ENCODE data around the gene RSBN1L. TPM values are rescaled to one million over a fixed set of nuclear protein-coding genes. Genes with fewer than 3 reads are reported as not detected.

The RSBN1L gene
- total and polyA plus RNA-seq, 2 donors (not counting 1 experiment from before 2014, with no cell fraction given) = 12.0 to 19.7 TPM

GRCh38 chr7:77687747-77688144 lies 8.5 kb upstream of the RSBN1L start:
- Histone ChIP-seq H4K20me1 (ENCODE audit: control insufficient read depth, extremely low read depth, insufficient read depth, low read length) (no peaks in the 10 kb centered on the region), H2AFZ (ENCODE audit: low read length) (no peak overlapping the region), H3K4me3 (replicated peaks in 1 of 4; ENCODE audit: control extremely low read depth in 1 of 4, insufficient read depth in 1 of 4, low read depth in 3 of 4, low read length in 4 of 4) (no peak overlapping the region), H3K9ac (ENCODE audit: insufficient read depth, low read length) (no peak overlapping the region), H3K79me2 (ENCODE audit: control insufficient read depth, insufficient read depth, low read length) (peaks cover 16% of the 10 kb centered on the region), H3K36me3 (ENCODE audit: control insufficient read depth, insufficient read depth, low read length) (no peaks in the 10 kb centered on the region), H3K4me2 (ENCODE audit: extremely low read depth, insufficient read depth, low read length) (no peak overlapping the region), H3K9me3 (ENCODE audit: control insufficient read depth, insufficient read depth, low read depth, low read length) (no peaks in the 10 kb centered on the region), H3K27ac (ENCODE audit: insufficient read depth, low read length) (no peak overlapping the region), H3K4me1 (ENCODE audit: control insufficient read depth, extremely low read depth, insufficient read depth, low read length) (no peaks in the 10 kb centered on the region), H3K27me3 (ENCODE audit: control insufficient read depth, insufficient read depth, low read length) (no peaks in the 10 kb centered on the region)
- DNase-seq (ENCODE audit: low read depth in 2 of 2) = no peak
- TF ChIP-seq EZH2 (IDR thresholded peaks at IDR 0.05; ENCODE audit: low read length, missing control alignments) = no peak
- TF ChIP-seq, protein P1, sequence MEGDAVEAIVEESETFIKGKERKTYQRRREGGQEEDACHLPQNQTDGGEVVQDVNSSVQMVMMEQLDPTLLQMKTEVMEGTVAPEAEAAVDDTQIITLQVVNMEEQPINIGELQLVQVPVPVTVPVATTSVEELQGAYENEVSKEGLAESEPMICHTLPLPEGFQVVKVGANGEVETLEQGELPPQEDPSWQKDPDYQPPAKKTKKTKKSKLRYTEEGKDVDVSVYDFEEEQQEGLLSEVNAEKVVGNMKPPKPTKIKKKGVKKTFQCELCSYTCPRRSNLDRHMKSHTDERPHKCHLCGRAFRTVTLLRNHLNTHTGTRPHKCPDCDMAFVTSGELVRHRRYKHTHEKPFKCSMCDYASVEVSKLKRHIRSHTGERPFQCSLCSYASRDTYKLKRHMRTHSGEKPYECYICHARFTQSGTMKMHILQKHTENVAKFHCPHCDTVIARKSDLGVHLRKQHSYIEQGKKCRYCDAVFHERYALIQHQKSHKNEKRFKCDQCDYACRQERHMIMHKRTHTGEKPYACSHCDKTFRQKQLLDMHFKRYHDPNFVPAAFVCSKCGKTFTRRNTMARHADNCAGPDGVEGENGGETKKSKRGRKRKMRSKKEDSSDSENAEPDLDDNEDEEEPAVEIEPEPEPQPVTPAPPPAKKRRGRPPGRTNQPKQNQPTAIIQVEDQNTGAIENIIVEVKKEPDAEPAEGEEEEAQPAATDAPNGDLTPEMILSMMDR (conservative IDR thresholded peaks at IDR 0.05 in 1 of 2, IDR thresholded peaks at IDR 0.05 in 1 of 2; ENCODE audit: low read depth in 1 of 2, low read length in 2 of 2) = no peak

GRCh38 chr7:77690289-77690688 lies 6.0 kb upstream of the RSBN1L start:
- H4K20me1 ChIP-seq (ENCODE audit: control insufficient read depth, extremely low read depth, insufficient read depth, low read length) = no peaks in the 10 kb centered on the region

GRCh38 chr7:77691892-77692491 lies 4.3 kb upstream of the RSBN1L start:
- Histone ChIP-seq H3K36me3 (ENCODE audit: control insufficient read depth, insufficient read depth, low read length) (no peaks in the 10 kb centered on the region), H3K4me2 (ENCODE audit: extremely low read depth, insufficient read depth, low read length) (no peak overlapping the region), H3K27ac (ENCODE audit: insufficient read depth, low read length) (no peak overlapping the region), H3K79me2 (ENCODE audit: control insufficient read depth, insufficient read depth, low read length) (peaks cover 32% of the 10 kb centered on the region), H3K27me3 (ENCODE audit: control insufficient read depth, insufficient read depth, low read length) (no peaks in the 10 kb centered on the region), H3K9ac (ENCODE audit: insufficient read depth, low read length) (no peak overlapping the region), H3K4me3 (replicated peaks in 1 of 4; ENCODE audit: control extremely low read depth in 1 of 4, insufficient read depth in 1 of 4, low read depth in 3 of 4, low read length in 4 of 4) (no peak overlapping the region), H2AFZ (ENCODE audit: low read length) (no peak overlapping the region), H3K9me3 (ENCODE audit: control insufficient read depth, insufficient read depth, low read depth, low read length) (no peaks in the 10 kb centered on the region), H4K20me1 (ENCODE audit: control insufficient read depth, extremely low read depth, insufficient read depth, low read length) (no peaks in the 10 kb centered on the region), H3K4me1 (ENCODE audit: control insufficient read depth, extremely low read depth, insufficient read depth, low read length) (no peaks in the 10 kb centered on the region)
- TF ChIP-seq, protein P1 (conservative IDR thresholded peaks at IDR 0.05 in 1 of 2, IDR thresholded peaks at IDR 0.05 in 1 of 2; ENCODE audit: low read depth in 1 of 2, low read length in 2 of 2) = no peak
- TF ChIP-seq EZH2 (IDR thresholded peaks at IDR 0.05; ENCODE audit: low read length, missing control alignments) = no peak
- no peak for DNase-seq (ENCODE audit: low read depth in 2 of 2)

More at GRCh38 chr7:77690289-77690688, 6.0 kb upstream of the RSBN1L start:
- Histone ChIP-seq H3K36me3 (ENCODE audit: control insufficient read depth, insufficient read depth, low read length) (no peaks in the 10 kb centered on the region), H3K4me1 (ENCODE audit: control insufficient read depth, extremely low read depth, insufficient read depth, low read length) (no peaks in the 10 kb centered on the region), H3K27me3 (ENCODE audit: control insufficient read depth, insufficient read depth, low read length) (no peaks in the 10 kb centered on the region), H3K4me3 (replicated peaks in 1 of 4; ENCODE audit: control extremely low read depth in 1 of 4, insufficient read depth in 1 of 4, low read depth in 3 of 4, low read length in 4 of 4) (no peak overlapping the region), H3K9me3 (ENCODE audit: control insufficient read depth, insufficient read depth, low read depth, low read length) (no peaks in the 10 kb centered on the region), H3K4me2 (ENCODE audit: extremely low read depth, insufficient read depth, low read length) (no peak overlapping the region), H3K79me2 (ENCODE audit: control insufficient read depth, insufficient read depth, low read length) (peaks cover 27% of the 10 kb centered on the region), H3K27ac (ENCODE audit: insufficient read depth, low read length) (no peak overlapping the region), H3K9ac (ENCODE audit: insufficient read depth, low read length) (no peak overlapping the region), H2AFZ (ENCODE audit: low read length) (no peak overlapping the region)
- TF ChIP-seq EZH2 (IDR thresholded peaks at IDR 0.05; ENCODE audit: low read length, missing control alignments) = no peak
- TF ChIP-seq, protein P1 (conservative IDR thresholded peaks at IDR 0.05 in 1 of 2, IDR thresholded peaks at IDR 0.05 in 1 of 2; ENCODE audit: low read depth in 1 of 2, low read length in 2 of 2) = no peak
- no peak for DNase-seq (ENCODE audit: low read depth in 2 of 2)

Measured in fibroblast of lung (primary cell).